Fibroblast of skin of right biceps (primary cell): ENCODE data around the gene TIGAR.

Source experiments
- DNase-seq: peaks from one replicate; pipeline ENCODE4 v3.0.0-alpha.2; 2013

Gene TIGAR

DNA sequence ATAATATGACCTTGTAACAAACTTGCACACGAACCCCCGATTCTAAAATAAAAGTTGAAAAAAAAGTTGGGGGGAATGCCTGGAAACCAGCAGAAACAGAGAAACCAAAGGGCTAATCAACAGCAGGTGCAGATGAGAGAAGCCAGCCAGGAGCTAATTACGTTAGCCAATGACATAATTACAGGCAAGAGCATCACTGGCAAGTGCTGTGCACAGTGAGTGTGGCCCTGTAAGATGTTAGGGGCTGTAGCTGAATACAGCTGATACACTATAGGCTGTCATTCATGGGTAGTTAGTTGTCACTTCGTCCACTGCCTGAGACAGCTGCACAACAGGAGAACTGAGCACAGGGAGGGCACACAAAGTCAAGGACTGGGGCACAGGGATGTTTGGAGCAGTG lies 65.8 kb downstream of the TIGAR start:
- no peak for DNase-seq

DNA sequence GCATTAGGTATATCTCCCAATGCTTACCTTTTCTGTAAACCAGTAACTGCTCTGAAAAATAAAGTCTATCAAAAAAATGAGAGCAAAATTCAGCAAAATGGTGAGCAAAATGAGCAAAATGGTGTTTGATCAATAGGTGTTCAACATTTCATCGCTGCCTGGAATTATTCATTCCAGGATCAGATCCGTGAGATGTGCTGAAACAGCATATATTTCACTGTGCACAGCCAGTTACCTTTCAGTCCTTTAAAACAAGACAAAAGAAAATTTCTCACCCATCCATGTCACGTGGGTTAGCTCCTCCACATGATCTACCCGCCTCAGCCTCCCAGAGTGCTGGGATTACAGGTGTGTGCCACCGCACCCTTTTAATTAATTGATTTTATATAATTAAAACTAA lies 66.6 kb downstream of the TIGAR start:
- no peak for DNase-seq

DNA sequence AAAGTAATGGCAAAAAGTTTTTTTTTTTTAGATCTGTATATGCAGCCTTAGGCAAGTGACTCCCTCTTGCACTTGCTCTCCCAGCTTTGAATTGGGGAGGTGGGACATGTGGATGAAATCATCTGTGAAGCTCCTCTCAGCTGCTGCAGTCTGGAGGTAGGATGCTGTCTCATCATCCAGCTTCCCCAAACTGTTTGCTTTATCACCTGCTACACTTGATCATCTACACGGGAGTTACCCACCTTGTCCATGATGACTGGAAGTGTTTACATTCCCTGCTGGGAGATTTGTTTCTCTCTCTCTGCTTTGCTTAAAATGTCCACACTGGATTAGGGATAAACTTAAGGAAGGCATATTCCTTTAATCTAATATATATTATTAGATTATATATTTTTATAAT lies 67.0 kb downstream of the TIGAR start:
- no peak for DNase-seq

DNA sequence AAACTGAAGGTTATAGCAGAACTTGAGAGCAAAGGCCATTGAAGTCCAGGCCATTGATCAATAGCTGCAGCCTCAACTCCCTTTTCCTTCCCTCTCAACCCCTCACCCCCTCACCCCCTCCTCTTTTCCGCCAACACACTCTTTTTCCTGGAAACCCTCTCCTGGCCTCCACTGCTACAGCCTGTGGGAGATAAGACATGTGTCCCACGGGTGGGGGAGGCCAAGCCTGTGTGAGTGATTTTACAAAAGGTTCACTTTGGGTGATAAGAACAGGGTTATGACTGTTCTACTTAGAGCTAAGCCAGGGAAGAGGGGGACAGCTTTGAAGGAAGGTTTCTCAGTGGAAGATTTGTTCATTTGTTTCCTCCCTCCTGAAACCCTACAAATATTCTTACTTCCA lies 67.6 kb downstream of the TIGAR start:
- no peak for DNase-seq

DNA sequence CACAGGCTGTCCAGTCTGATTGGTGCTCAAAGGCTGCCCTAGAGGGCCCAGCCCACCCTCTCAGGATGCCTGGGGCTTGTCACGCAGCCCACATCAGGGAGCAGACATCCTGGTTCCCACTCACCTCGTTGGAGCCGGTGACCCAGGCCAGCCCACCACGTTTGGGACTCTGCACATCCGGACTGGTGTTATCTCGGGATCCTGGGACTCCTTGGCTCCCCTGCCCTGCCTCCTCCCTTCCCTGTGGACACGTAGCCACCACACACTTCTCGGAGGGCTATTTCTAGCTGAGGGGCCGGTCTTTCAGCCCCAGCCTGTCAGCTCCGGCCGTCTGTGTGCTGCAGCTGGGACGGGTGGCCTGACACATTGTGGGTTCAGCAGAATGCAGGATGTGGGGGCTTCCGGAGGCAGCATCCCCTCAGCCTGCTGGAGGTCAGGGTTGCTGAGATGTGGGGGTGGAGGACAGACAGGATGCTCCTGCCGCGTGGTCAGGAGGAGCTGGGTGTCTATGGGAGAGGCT lies 71.3 kb downstream of the TIGAR start:
- DNase-seq: no peak

DNA sequence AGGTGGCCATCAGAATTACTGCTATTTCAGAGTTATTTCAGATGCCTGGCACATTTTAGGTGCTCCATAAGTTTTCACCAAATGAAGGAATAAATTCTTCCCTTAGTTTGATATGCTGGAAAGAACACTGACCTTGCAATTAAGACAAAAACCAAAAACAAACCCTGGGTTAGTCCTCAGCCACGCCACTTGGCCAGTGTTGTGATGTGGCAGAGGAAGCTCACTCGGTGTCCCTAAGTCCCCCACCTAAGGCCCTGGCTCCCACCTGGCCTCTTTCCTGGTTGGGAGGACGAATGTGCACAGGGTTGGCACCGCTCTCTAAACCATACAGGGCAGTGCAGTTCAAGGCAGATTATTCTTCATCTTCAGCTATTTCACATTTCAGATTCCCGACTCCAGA lies 72.2 kb downstream of the TIGAR start:
- no peak for DNase-seq

DNA sequence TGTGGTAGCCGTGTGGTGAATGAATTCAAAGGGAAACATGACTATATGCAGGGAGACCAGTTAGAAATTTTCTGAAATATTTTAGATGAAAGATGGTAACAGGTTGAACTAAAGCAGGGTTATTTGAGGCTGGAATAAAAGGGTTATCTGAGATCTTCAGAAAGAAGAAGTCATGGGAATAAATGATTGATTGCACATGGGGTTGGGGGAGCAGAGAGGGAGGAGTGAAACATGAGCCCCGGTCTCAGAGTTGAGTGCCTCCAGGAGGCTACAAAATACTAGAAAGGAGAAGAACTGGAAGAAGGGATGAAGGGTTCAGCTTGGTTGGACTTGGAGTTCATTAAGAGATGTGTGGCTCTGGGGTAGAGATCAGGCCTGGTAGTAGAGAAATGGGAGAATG lies 74.8 kb downstream of the TIGAR start:
- no peak for DNase-seq

DNA sequence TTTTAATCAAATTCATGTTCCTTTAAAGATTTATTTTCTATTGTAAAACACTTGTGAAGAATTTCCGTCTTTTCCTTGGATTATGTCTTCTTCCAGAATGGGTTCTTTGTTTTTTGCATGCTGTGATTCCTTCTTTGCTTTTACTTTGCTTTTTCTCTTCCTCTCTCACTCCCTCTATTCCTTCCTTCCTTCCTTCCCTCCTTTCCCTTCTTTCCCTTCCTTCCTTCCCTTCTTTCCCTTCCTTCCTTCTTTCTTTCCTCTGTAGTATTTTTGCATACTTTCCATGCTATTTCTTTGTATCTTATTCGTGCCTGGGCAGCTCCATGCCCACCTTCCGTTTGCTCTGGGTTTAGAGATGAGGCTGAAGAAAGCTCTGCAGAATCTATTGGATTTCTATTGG lies 80.1 kb downstream of the TIGAR start:
- DNase-seq: no peak

DNA sequence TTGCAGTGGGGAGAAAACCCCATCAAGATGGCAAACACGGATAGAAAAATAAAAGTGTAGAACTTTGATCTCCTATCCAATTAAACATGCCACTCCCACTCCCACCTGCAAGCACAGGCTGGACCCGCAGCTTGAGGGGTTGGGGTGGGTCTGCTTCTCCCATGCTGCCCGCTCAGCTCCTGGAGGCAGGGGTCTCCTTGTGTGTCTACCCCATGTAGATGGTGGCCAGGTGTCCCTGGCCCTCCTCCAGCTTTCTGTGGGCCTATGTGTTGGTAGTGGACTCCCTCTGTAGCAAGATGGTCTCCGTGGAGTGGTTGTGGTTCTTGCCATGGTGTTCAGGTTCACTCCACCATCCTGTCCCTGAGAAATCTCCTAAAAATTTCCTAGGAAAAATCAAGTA lies 82.0 kb downstream of the TIGAR start:
- no peak for DNase-seq
